ENCODE measurements around the gene IGFBP2.

Gene IGFBP2

DNA sequence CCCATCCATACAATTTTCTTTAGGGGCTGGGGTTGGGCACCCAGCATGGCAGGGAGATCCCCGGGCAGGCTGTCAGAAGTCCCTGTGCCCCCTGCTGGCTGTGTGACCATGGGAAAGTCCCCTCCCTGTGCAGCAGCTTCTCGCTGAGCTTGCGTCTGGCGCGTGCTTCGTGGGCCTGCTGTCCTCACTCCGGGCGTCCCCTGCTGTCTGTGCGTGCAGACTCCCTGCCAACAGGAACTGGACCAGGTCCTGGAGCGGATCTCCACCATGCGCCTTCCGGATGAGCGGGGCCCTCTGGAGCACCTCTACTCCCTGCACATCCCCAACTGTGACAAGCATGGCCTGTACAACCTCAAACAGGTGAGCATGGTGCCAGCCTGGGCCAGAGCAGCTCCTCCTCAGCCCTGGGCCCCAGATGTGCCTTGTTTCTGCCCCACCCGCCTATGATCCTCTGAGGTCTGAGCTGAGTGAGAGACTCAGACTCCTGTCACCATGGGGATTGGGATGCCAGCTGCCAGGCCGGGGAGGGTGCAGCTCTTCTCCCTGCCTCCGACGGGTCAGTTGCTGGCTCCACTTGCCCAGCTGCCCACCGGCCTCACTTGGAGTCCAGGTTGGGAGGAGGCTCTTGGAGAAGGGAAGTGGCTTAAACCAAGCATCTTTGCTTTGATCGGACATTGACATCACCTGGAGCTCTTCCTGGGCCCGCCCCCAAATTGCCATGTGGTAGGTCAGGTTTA lies 28.6 kb downstream of the IGFBP2 start:
- Histone ChIP-seq H3K4me1 (ENCODE audit: control insufficient read depth in 1 of 2, insufficient read depth in 1 of 2, low read depth in 1 of 2, low read length in 1 of 2) (no peaks in the 10 kb centered on the region), H3K9me3 (no peaks in the 10 kb centered on the region), H3K27me3 (no peaks in the 10 kb centered on the region), H3K4me3 (ENCODE audit: low read depth in 1 of 2, low read length in 1 of 2) (no peak overlapping the region), H3K27ac (no peak overlapping the region), H3K36me3 (no peaks in the 10 kb centered on the region)
- no peak for TF ChIP-seq CTCF (IDR thresholded peaks at IDR 0.05)

- no peaks in the 10 kb centered on the region for H3K4me1 ChIP-seq (ENCODE audit: control insufficient read depth in 1 of 2, insufficient read depth in 1 of 2, low read depth in 1 of 2, low read length in 1 of 2)
- no peak overlapping the region for H3K4me3 ChIP-seq (ENCODE audit: low read depth in 1 of 2, low read length in 1 of 2)
Measured at GRCh38 chr2:216663106-216663505, 29.9 kb downstream of the IGFBP2 start.

GRCh38 chr2:216663846-216664245 lies 30.6 kb downstream of the IGFBP2 start:
- Histone ChIP-seq H3K27ac (no peak overlapping the region), H3K4me3 (ENCODE audit: low read depth in 1 of 2, low read length in 1 of 2) (no peak overlapping the region), H3K9me3 (no peaks in the 10 kb centered on the region), H3K36me3 (no peaks in the 10 kb centered on the region), H3K4me1 (ENCODE audit: control insufficient read depth in 1 of 2, insufficient read depth in 1 of 2, low read depth in 1 of 2, low read length in 1 of 2) (no peaks in the 10 kb centered on the region), H3K27me3 (no peaks in the 10 kb centered on the region)
- no peak for TF ChIP-seq CTCF (IDR thresholded peaks at IDR 0.05)

More at GRCh38 chr2:216663106-216663505, 29.9 kb downstream of the IGFBP2 start:
- Histone ChIP-seq H3K27me3 (no peaks in the 10 kb centered on the region), H3K27ac (no peak overlapping the region), H3K9me3 (no peaks in the 10 kb centered on the region), H3K36me3 (no peaks in the 10 kb centered on the region)
- no peak for TF ChIP-seq CTCF (IDR thresholded peaks at IDR 0.05)

- TF ChIP-seq CTCF (IDR thresholded peaks at IDR 0.05): no peak
- H3K4me3 ChIP-seq (ENCODE audit: low read depth in 1 of 2, low read length in 1 of 2): no peak overlapping the region
- H3K27ac ChIP-seq: no peak overlapping the region
- H3K36me3 ChIP-seq: no peaks in the 10 kb centered on the region
- no peaks in the 10 kb centered on the region for H3K9me3 ChIP-seq
- H3K4me1 ChIP-seq (ENCODE audit: control insufficient read depth in 1 of 2, insufficient read depth in 1 of 2, low read depth in 1 of 2, low read length in 1 of 2): no peaks in the 10 kb centered on the region
- H3K27me3 ChIP-seq: no peaks in the 10 kb centered on the region
Measured at GRCh38 chr2:216664593-216665034, 31.4 kb downstream of the IGFBP2 start.

DNA sequence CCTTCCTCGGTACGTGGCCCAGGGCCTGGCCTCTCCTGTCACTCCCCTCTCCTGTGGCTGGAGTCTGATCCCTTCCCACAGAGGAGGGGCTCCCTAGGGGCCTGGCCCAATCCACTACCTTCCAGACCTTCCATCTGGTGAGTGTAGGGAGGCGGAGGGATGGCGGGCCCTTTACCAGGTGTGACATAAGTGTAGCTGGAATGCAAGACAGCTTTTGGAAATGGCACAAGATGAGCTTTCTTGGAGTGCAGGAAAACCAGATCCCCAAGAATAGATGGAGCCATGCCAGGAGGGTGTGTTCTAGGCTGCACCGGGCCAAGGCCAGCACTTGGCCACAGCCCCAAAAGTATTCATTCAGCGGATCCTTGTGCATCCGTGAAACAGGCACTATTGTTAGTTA lies 32.0 kb downstream of the IGFBP2 start:
- H3K36me3 ChIP-seq: no peaks in the 10 kb centered on the region
- H3K27ac ChIP-seq: no peak overlapping the region
- TF ChIP-seq CTCF (IDR thresholded peaks at IDR 0.05): no peak
- no peaks in the 10 kb centered on the region for H3K27me3 ChIP-seq
- no peak overlapping the region for H3K4me3 ChIP-seq (ENCODE audit: low read depth in 1 of 2, low read length in 1 of 2)
- H3K9me3 ChIP-seq: no peaks in the 10 kb centered on the region
- H3K4me1 ChIP-seq (ENCODE audit: control insufficient read depth in 1 of 2, insufficient read depth in 1 of 2, low read depth in 1 of 2, low read length in 1 of 2): no peaks in the 10 kb centered on the region

Measured in neutrophil (primary cell).